ENCODE data around the gene CCBE1. TPM values are rescaled to one million over a fixed set of nuclear protein-coding genes. Genes with fewer than 3 reads are reported as not detected.

Gene CCBE1
- total RNA-seq, 4 donors from 2014 or later: 1.3 to 30.2 (median 8.0) TPM

- no peak for DNase-seq (ENCODE audit: low spot score)
- ATAC-seq (ENCODE audit: low FRiP score): no peak
- TF ChIP-seq, protein P1, sequence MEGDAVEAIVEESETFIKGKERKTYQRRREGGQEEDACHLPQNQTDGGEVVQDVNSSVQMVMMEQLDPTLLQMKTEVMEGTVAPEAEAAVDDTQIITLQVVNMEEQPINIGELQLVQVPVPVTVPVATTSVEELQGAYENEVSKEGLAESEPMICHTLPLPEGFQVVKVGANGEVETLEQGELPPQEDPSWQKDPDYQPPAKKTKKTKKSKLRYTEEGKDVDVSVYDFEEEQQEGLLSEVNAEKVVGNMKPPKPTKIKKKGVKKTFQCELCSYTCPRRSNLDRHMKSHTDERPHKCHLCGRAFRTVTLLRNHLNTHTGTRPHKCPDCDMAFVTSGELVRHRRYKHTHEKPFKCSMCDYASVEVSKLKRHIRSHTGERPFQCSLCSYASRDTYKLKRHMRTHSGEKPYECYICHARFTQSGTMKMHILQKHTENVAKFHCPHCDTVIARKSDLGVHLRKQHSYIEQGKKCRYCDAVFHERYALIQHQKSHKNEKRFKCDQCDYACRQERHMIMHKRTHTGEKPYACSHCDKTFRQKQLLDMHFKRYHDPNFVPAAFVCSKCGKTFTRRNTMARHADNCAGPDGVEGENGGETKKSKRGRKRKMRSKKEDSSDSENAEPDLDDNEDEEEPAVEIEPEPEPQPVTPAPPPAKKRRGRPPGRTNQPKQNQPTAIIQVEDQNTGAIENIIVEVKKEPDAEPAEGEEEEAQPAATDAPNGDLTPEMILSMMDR (IDR thresholded peaks at IDR 0.05): no peak
Observed at GRCh38 chr18:59569390-59569791, 127.8 kb downstream of the CCBE1 start.

DNA sequence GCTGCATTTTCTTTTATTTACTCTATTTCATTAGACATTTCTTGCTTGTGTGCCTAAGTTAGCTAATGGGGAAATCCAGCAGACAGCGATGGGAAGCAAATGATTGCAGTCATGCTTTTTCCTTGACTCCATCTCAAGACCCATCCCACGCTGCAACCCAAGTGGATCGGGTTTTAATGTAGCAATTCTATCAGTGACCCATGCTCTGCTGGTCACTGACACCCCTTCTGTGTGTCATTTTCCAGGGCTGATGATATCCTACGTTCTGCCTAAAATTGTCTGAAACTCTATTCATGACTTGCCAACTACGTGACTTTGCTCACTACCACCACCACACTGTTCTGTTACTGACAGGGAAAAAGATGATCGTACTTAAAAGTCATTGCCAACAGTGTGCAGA is 129.8 kb downstream of the CCBE1 start:
- ATAC-seq (ENCODE audit: low FRiP score) (peak; percentile 21), DNase-seq (ENCODE audit: low spot score) (no peak)
- TF ChIP-seq, protein P1 (IDR thresholded peaks at IDR 0.05): no peak

DNA sequence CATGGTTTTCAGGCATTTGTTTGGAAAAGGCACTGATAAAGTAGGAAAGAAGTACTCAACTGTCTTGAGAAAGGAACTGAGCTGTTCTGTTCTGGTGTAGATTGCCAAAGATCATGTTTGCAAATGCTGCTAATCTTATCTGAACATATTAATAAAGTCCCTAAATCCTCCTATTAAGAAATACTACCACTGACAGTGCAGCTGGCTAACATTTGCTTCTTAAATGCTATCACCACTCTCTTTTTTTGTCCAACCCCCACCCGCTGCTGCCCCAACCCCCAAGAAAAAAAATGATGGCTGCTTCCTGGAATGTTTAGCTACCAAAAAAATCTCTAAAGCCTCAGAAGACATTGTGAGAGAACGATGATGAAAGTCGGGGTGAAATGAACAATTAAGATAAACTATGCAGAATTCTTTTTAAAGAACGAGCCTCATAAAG is 130.7 kb downstream of the CCBE1 start:
- TF ChIP-seq, protein P1 (IDR thresholded peaks at IDR 0.05): no peak
- no peak for DNase-seq (ENCODE audit: low spot score)
- ATAC-seq (ENCODE audit: low FRiP score): peak; percentile 56

DNA sequence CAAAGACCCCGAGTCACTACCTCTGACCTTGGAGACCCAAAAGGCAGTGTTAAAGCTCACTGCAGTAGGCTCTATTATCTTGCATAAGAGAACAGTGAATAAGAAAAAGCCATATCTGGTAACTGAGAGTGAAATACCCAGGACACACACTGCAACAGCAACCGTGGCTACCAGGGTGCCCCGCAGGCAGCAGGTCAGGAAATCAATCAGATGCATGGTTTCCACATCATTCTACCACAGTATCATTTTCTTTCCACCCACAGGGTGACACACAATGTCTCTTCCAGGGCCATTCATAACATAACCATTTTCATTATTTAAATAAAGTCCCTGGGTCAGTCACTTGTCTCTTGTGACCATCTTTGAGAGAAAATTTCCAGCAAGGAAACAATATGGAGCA is 131.3 kb downstream of the CCBE1 start:
- DNase-seq (ENCODE audit: low spot score): no peak
- TF ChIP-seq, protein P1 (IDR thresholded peaks at IDR 0.05): no peak
- no peak for ATAC-seq (ENCODE audit: low FRiP score)

- TF ChIP-seq, protein P1 (IDR thresholded peaks at IDR 0.05): no peak
- no peak for DNase-seq (ENCODE audit: low spot score)
- ATAC-seq (ENCODE audit: low FRiP score): no peak
Observed at GRCh38 chr18:59564561-59564960, 132.7 kb downstream of the CCBE1 start.

GRCh38 chr18:59563176-59563785 is 133.9 kb downstream of the CCBE1 start:
- ATAC-seq (ENCODE audit: low FRiP score) (no peak), DNase-seq (ENCODE audit: low spot score) (no peak)
- TF ChIP-seq, protein P1 (IDR thresholded peaks at IDR 0.05): no peak

DNA sequence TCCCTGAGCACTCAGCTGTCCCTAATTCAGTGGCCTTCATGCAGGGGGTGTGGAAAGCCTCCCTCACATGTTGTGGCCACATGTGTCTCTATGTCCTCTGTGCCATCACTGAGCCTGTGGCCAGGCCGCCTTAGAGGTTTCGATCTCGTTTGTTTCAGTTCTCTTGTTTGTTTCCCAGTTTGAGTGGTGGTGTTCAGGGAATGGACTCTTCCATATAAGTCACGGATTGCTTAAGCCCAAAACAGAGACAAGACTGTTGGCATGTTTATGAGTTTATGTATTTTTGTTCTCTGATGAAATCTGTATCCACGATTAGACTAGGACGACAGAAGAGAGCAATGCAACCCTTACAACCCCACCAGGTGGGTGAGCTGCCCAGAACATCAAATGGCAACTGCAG is 134.5 kb downstream of the CCBE1 start:
- ATAC-seq (ENCODE audit: low FRiP score) (no peak), DNase-seq (ENCODE audit: low spot score) (no peak)
- TF ChIP-seq, protein P1 (IDR thresholded peaks at IDR 0.05): no peak

Data from omental fat pad (tissue), 4 donors.